HepG2 (cell line): ENCODE data around the gene MCM8. TPM values are rescaled to one million over a fixed set of nuclear protein-coding genes. Genes with fewer than 3 reads are reported as not detected.
A peak's percentile ranks its signal among the peaks of the same experiment; 100 is the strongest.

Experiments
- CCAR2 ChIP-seq: fragments of 200-400 bp; formaldehyde crosslinking; optimal IDR thresholded peaks from 2 replicates; pipeline ENCODE3; 2018; ENCODE audit warnings: low read depth, mild to moderate bottlenecking, low read length, moderate library complexity
- GATAD1 ChIP-seq: IDR thresholded peaks from 2 replicates; pipeline ENCODE4 v1.6.1; 2016; ENCODE audit warnings: missing genetic modification reagents, missing compliant biosample characterization
- HOXA3 ChIP-seq: sonication (generic); formaldehyde crosslinking; IDR thresholded peaks from 2 replicates; pipeline ENCODE4 v1.5.0; 2020; ENCODE audit warnings: missing genetic modification reagents
- MTF1 ChIP-seq: sonication (generic); formaldehyde crosslinking; IDR thresholded peaks from 2 replicates; pipeline ENCODE4 v1.5.0; 2020; ENCODE audit warnings: missing genetic modification reagents
- MZF1 ChIP-seq: sonication (generic); formaldehyde crosslinking; IDR thresholded peaks from 2 replicates; pipeline ENCODE4 v1.8.1; 2023; ENCODE audit warnings: mild to moderate bottlenecking, missing genetic modification reagents, borderline replicate concordance
- NCOA5 ChIP-seq: sonication (generic); formaldehyde crosslinking; IDR thresholded peaks from 2 replicates; pipeline ENCODE4 v1.4.0; 2020; ENCODE audit warnings: missing genetic modification reagents
- NFE2 ChIP-seq: sonication (generic); formaldehyde crosslinking; IDR thresholded peaks from 2 replicates; pipeline ENCODE4 v1.4.0; 2020; ENCODE audit warnings: missing genetic modification reagents
- POGK ChIP-seq: sonication (generic); formaldehyde crosslinking; conservative IDR thresholded peaks from 2 replicates; pipeline ENCODE4 v1.8.0; 2022; ENCODE audit warnings: mild to moderate bottlenecking, moderate library complexity, missing genetic modification reagents
- POLR2AphosphoS5 ChIP-seq: IDR thresholded peaks from 2 replicates; pipeline ENCODE4 v1.6.1; 2012; ENCODE audit warnings: low read depth, low read length
- PPARG ChIP-seq: conservative IDR thresholded peaks from 2 replicates; pipeline ENCODE4 v1.6.1; 2016; ENCODE audit warnings: missing biosample characterization, missing genetic modification reagents
- TOE1 ChIP-seq: sonication (generic); formaldehyde crosslinking; IDR thresholded peaks from 2 replicates; pipeline ENCODE4 v1.4.0; 2020; ENCODE audit warnings: mild to moderate bottlenecking, missing genetic modification reagents
- ZBTB34 ChIP-seq: sonication (generic); formaldehyde crosslinking; IDR thresholded peaks from 2 replicates; pipeline ENCODE4 v1.8.0; 2022; ENCODE audit warnings: mild to moderate bottlenecking, missing genetic modification reagents
- ZNF20 ChIP-seq: sonication (generic); formaldehyde crosslinking; IDR thresholded peaks from 2 replicates; pipeline ENCODE4 v1.4.0; 2020; ENCODE audit warnings: mild to moderate bottlenecking, moderate library complexity, missing genetic modification reagents
- ZNF607 ChIP-seq: sonication (generic); formaldehyde crosslinking; IDR thresholded peaks from 2 replicates; pipeline ENCODE4 v1.5.1; 2020; ENCODE audit warnings: missing genetic modification reagents, mild to moderate bottlenecking, borderline replicate concordance
- ZNF772 ChIP-seq: sonication (generic); formaldehyde crosslinking; IDR thresholded peaks from 2 replicates; pipeline ENCODE4 v1.5.0; 2020; ENCODE audit warnings: mild to moderate bottlenecking, missing genetic modification reagents
- polyA plus RNA-seq, 8 experiments: library from polyadenylated mRNA; depleted of rRNA in 3 of 8; stranded (reverse) in 7 of 8; unstranded in 1 of 8; fragments of >200 nt; fragmentation: Illumina TruSeq in 4 of 8; extraction: Trizol in 4 of 8; gene quantifications; 2 replicates each; pipeline versions ENCODE4 v1.2.1 to v1.2.3, GENCODE V29; 2011 to 2016; ENCODE audit warnings: low read depth in 4 of 8, missing spikeins in 1 of 8, mixed read lengths in 1 of 8; ENCODE audit not compliant: insufficient read depth in 1 of 8
- total RNA-seq, 5 experiments: library from RNA; depleted of rRNA; stranded (reverse); fragments of >200 nt; fragmentation: Illumina TruSeq; extraction: Trizol; gene quantifications; 2 replicates each; pipeline ENCODE4 v1.2.3, GENCODE V29; 2016; ENCODE audit warnings: low read depth in 1 of 5
- TF ChIP-seq, protein P1 (sequence below): sonication (generic); formaldehyde crosslinking; IDR thresholded peaks from 2 replicates; pipeline ENCODE4 v1.8.0; 2022; ENCODE audit warnings: mild to moderate bottlenecking, missing genetic modification reagents, moderate library complexity
- TF ChIP-seq, protein P2 (sequence below): sonication (generic); formaldehyde crosslinking; IDR thresholded peaks from 2 replicates; pipeline ENCODE4 v1.4.0; 2020; ENCODE audit warnings: missing genetic modification reagents, borderline replicate concordance
- TF ChIP-seq, protein P3 (sequence below): IDR thresholded peaks from 2 replicates; pipeline ENCODE4 v1.6.1; 2018; ENCODE audit warnings: missing genetic modification reagents, mild to moderate bottlenecking, missing compliant biosample characterization
- TF ChIP-seq, protein P4 (sequence below): sonication (generic); formaldehyde crosslinking; IDR thresholded peaks from 2 replicates; pipeline ENCODE4 v1.5.0; 2020; ENCODE audit warnings: missing genetic modification reagents

MCM8 gene
- total and polyA plus RNA-seq, 2 of the 13 experiments (the other 11 are each of a cell fraction or from before 2014, with no cell fraction given) = 11.5 to 59.3 TPM

- TF ChIP-seq, protein P1, sequence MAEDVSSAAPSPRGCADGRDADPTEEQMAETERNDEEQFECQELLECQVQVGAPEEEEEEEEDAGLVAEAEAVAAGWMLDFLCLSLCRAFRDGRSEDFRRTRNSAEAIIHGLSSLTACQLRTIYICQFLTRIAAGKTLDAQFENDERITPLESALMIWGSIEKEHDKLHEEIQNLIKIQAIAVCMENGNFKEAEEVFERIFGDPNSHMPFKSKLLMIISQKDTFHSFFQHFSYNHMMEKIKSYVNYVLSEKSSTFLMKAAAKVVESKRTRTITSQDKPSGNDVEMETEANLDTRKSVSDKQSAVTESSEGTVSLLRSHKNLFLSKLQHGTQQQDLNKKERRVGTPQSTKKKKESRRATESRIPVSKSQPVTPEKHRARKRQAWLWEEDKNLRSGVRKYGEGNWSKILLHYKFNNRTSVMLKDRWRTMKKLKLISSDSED (CRISPR knock-in tag) = no peak; the same call in 1 of the 2 replicates
- TF ChIP-seq, protein P2, sequence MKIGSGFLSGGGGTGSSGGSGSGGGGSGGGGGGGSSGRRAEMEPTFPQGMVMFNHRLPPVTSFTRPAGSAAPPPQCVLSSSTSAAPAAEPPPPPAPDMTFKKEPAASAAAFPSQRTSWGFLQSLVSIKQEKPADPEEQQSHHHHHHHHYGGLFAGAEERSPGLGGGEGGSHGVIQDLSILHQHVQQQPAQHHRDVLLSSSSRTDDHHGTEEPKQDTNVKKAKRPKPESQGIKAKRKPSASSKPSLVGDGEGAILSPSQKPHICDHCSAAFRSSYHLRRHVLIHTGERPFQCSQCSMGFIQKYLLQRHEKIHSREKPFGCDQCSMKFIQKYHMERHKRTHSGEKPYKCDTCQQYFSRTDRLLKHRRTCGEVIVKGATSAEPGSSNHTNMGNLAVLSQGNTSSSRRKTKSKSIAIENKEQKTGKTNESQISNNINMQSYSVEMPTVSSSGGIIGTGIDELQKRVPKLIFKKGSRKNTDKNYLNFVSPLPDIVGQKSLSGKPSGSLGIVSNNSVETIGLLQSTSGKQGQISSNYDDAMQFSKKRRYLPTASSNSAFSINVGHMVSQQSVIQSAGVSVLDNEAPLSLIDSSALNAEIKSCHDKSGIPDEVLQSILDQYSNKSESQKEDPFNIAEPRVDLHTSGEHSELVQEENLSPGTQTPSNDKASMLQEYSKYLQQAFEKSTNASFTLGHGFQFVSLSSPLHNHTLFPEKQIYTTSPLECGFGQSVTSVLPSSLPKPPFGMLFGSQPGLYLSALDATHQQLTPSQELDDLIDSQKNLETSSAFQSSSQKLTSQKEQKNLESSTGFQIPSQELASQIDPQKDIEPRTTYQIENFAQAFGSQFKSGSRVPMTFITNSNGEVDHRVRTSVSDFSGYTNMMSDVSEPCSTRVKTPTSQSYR (CRISPR knock-in tag) = peak; percentile 92
- TF ChIP-seq ZNF20 (CRISPR knock-in tag) (peak; percentile 35; the same call in 1 of the 2 replicates), NCOA5 (CRISPR knock-in tag) (no peak), ZNF607 (CRISPR knock-in tag) (peak; percentile 98), POLR2AphosphoS5 (peak; percentile 89), MTF1 (CRISPR knock-in tag) (no peak), NFE2 (CRISPR knock-in tag) (peak; percentile 10; the same call in 1 of the 2 replicates), ZNF772 (CRISPR knock-in tag) (peak; percentile 83), CCAR2 (no peak), PPARG (CRISPR knock-in tag) (peak; percentile 70), HOXA3 (CRISPR knock-in tag) (peak; percentile 97), POGK (CRISPR knock-in tag) (peak; percentile 96), GATAD1 (CRISPR knock-in tag) (peak; percentile 99), ZBTB34 (CRISPR knock-in tag) (0 out of 2 replicates have a peak, but pooled peaks have one; percentile 27), TOE1 (no peak; the same call in 1 of the 2 replicates), MZF1 (CRISPR knock-in tag) (no peak)
- TF ChIP-seq, protein P3, sequence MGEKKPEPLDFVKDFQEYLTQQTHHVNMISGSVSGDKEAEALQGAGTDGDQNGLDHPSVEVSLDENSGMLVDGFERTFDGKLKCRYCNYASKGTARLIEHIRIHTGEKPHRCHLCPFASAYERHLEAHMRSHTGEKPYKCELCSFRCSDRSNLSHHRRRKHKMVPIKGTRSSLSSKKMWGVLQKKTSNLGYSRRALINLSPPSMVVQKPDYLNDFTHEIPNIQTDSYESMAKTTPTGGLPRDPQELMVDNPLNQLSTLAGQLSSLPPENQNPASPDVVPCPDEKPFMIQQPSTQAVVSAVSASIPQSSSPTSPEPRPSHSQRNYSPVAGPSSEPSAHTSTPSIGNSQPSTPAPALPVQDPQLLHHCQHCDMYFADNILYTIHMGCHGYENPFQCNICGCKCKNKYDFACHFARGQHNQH (CRISPR knock-in tag) = peak; percentile 98
- TF ChIP-seq, protein P4, sequence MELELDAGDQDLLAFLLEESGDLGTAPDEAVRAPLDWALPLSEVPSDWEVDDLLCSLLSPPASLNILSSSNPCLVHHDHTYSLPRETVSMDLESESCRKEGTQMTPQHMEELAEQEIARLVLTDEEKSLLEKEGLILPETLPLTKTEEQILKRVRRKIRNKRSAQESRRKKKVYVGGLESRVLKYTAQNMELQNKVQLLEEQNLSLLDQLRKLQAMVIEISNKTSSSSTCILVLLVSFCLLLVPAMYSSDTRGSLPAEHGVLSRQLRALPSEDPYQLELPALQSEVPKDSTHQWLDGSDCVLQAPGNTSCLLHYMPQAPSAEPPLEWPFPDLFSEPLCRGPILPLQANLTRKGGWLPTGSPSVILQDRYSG = 0 out of 2 replicates have a peak, but pooled peaks have one; percentile 45
These were observed at the start of gene MCM8, which contains the start of gene TRMT6 (continued) for GRCh38 chr20:5950271-5951031.
